OCI-LY7 (cell line): ENCODE data around the gene DGKB. TPM values are rescaled to one million over a fixed set of nuclear protein-coding genes. Genes with fewer than 3 reads are reported as not detected.

Source experiments
- BruUV-seq: library from RNA; stranded (reverse); fragments of 400-500 nt; replicated peaks from 2 replicates; lab custom pipeline; 2021; lab: Mats Ljungman, UMichigan
- CTCF ChIA-PET: fragments of 300-600 bp; sonication (Branson Sonifier 250); formaldehyde crosslinking; loops from one replicate; lab custom pipeline; 2022; ENCODE audit warnings: antibody characterized with exemption; ENCODE audit not compliant: unreplicated experiment; lab: Charles Lee
- POLR2A ChIA-PET: fragments of 300-600 bp; sonication (Branson Sonifier 250); formaldehyde crosslinking; loops from one replicate; lab custom pipeline; 2022; ENCODE audit warnings: antibody characterized with exemption; lab: Charles Lee
- DNase-seq: peaks from one replicate; pipeline ENCODE4 v3.0.0-alpha.2; 2015; ENCODE audit warnings: low spot score
- H2AFZ ChIP-seq: fragments of 200-600 bp; sonication (generic), shearing (Covaris generic); 2 replicates; pipeline ENCODE4 v1.6.1; 2014; ENCODE audit warnings: mild to moderate bottlenecking, antibody characterized with exemption, low read length, moderate library complexity
- H3K27ac ChIP-seq: fragments of 200-600 bp; sonication (generic); 2 replicates; pipeline ENCODE4 v1.5.1; 2014; ENCODE audit warnings: mixed run types, low read depth, mild to moderate bottlenecking, moderate library complexity, low read length, inconsistent platforms; ENCODE audit not compliant: poor library complexity, severe bottlenecking
- H3K36me3 ChIP-seq: fragments of 200-600 bp; sonication (generic); 2 replicates; pipeline ENCODE4 v1.6.1; 2014; ENCODE audit warnings: mild to moderate bottlenecking, antibody characterized with exemption, low read length, moderate library complexity, mixed read lengths; ENCODE audit not compliant: insufficient read depth
- H3K4me1 ChIP-seq: fragments of 200-600 bp; sonication (generic); 2 replicates; pipeline ENCODE4 v1.5.1; 2014; ENCODE audit warnings: mild to moderate bottlenecking, low read length; ENCODE audit not compliant: insufficient read depth, poor library complexity, severe bottlenecking
- H3K4me2 ChIP-seq: fragments of 200-600 bp; sonication (generic); 2 replicates; pipeline ENCODE4 v1.6.1; 2014; ENCODE audit warnings: mild to moderate bottlenecking, low read length
- H3K4me3 ChIP-seq: fragments of 200-600 bp; sonication (generic); 2 replicates; pipeline ENCODE4 v1.5.1; 2014; ENCODE audit warnings: mild to moderate bottlenecking, low read depth, low read length; ENCODE audit not compliant: poor library complexity, severe bottlenecking
- H3K79me2 ChIP-seq: fragments of 200-600 bp; sonication (generic); 2 replicates; pipeline ENCODE4 v1.6.1; 2016; ENCODE audit warnings: low read depth, mild to moderate bottlenecking, low read length, moderate library complexity, mixed read lengths; ENCODE audit not compliant: insufficient read depth
- H3K9me2 ChIP-seq: fragments of 200-600 bp; sonication (generic); 2 replicates; pipeline ENCODE4 v1.6.1; 2016; ENCODE audit warnings: mild to moderate bottlenecking, low read length, mixed read lengths; ENCODE audit not compliant: insufficient read depth
- H3K9me3 ChIP-seq: fragments of 200-600 bp; sonication (generic); 2 replicates; pipeline ENCODE4 v1.6.1; 2014; ENCODE audit warnings: mild to moderate bottlenecking, mixed run types, low read length, mixed read lengths
- H4K20me1 ChIP-seq: fragments of 200-600 bp; sonication (generic); 2 replicates; pipeline ENCODE4 v1.6.1; 2014; ENCODE audit warnings: mild to moderate bottlenecking, antibody characterized with exemption, low read length, moderate library complexity, mixed read lengths; ENCODE audit not compliant: insufficient read depth
- EZH2phosphoT487 ChIP-seq: fragments of 200-600 bp; sonication (generic); IDR thresholded peaks from 2 replicates; pipeline ENCODE4 v1.6.1; 2018; ENCODE audit warnings: low read depth, borderline replicate concordance, mild to moderate bottlenecking, mixed run types, antibody characterized with exemption, low read length, moderate library complexity, mixed read lengths
- intact Hi-C: fragments of 100-400 bp; cut with micrococcal nuclease; formaldehyde crosslinking; loops from one replicate; pipeline ENCODE4 v1.10.0; 2022; ENCODE audit not compliant: unreplicated experiment
- total RNA-seq, 2 experiments: library from RNA; depleted of rRNA in 1 of 2; stranded (reverse); fragments of >200 nt in 1 of 2; shearing (Covaris generic) in 1 of 2; gene quantifications; 2 replicates each; pipeline ENCODE4 v1.2.3, GENCODE V29; 2014 to 2022
- TF ChIP-seq, protein P1 (sequence below): fragments of 200-600 bp; sonication (generic); conservative IDR thresholded peaks from 2 replicates; pipeline ENCODE4 v1.5.1; 2014; ENCODE audit warnings: mild to moderate bottlenecking, antibody characterized with exemption, low read length, moderate library complexity, mixed read lengths

DGKB gene
- total RNA-seq, 2 experiments from 2014 or later, result not detected

DNA sequence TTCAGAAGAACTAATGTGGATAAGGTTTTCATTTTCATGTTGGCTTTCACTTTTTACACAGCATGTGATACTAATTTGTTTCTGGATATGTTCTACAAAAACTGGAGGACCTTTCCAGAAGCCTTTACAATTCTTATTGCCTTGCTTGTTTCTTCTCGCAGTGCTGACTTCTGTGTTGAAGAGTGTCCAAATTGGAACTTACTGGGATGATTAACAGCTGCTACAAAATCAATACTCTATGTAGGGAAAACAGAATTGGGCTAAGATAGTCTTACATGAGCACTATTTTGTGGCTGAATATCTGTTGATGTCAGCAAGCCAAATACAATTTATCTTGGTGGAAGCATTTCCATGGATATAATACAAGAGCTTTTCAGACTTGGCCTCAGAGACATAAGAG lies 351.2 kb downstream of the DGKB start:
- Histone ChIP-seq H3K27ac (no peak overlapping the region), H4K20me1 (no peaks in the 10 kb centered on the region), H3K9me2 (no peaks in the 10 kb centered on the region), H3K9me3 (no peaks in the 10 kb centered on the region), H3K4me1 (no peaks in the 10 kb centered on the region), H3K79me2 (no peaks in the 10 kb centered on the region), H3K4me2 (no peak overlapping the region), H3K36me3 (no peaks in the 10 kb centered on the region), H3K4me3 (no peak overlapping the region), H2AFZ (no peak overlapping the region)
- CTCF ChIA-PET, result no interaction called here
- no peak for TF ChIP-seq EZH2phosphoT487
- TF ChIP-seq, protein P1, sequence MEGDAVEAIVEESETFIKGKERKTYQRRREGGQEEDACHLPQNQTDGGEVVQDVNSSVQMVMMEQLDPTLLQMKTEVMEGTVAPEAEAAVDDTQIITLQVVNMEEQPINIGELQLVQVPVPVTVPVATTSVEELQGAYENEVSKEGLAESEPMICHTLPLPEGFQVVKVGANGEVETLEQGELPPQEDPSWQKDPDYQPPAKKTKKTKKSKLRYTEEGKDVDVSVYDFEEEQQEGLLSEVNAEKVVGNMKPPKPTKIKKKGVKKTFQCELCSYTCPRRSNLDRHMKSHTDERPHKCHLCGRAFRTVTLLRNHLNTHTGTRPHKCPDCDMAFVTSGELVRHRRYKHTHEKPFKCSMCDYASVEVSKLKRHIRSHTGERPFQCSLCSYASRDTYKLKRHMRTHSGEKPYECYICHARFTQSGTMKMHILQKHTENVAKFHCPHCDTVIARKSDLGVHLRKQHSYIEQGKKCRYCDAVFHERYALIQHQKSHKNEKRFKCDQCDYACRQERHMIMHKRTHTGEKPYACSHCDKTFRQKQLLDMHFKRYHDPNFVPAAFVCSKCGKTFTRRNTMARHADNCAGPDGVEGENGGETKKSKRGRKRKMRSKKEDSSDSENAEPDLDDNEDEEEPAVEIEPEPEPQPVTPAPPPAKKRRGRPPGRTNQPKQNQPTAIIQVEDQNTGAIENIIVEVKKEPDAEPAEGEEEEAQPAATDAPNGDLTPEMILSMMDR, result no peak
- intact Hi-C loops, result no loop called here
- no TSS peak for BruUV-seq
- POLR2A ChIA-PET, result no interaction called here
- no peak for DNase-seq

DNA sequence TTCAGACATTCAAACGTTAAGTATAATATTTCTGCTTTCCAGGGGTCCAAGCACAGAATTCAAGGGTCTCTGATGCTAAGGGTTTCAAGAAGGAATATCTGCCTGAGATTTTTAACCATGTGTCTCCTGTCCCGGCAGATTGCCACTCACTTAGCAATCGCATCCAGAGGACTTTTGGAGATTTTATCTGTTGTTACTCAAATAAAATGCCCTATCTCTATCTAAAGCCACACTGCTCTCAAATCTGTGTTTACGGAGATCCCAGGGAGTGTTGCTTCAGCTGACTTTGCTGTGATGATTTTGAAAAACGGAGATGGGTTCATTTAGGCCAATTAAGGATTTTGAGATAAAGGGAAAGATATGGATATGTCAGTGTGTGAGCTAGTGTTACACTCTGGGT lies 359.9 kb downstream of the DGKB start:
- Histone ChIP-seq H3K27ac (no peak overlapping the region), H3K4me3 (no peak overlapping the region), H3K4me1 (no peaks in the 10 kb centered on the region), H3K9me3 (no peaks in the 10 kb centered on the region), H4K20me1 (no peaks in the 10 kb centered on the region), H3K4me2 (no peak overlapping the region), H3K36me3 (no peaks in the 10 kb centered on the region), H3K9me2 (no peaks in the 10 kb centered on the region), H3K79me2 (no peaks in the 10 kb centered on the region), H2AFZ (no peak overlapping the region)
- no peak for DNase-seq
- intact Hi-C loops, result no loop called here
- no peak for TF ChIP-seq EZH2phosphoT487
- TF ChIP-seq, protein P1, result no peak
- POLR2A ChIA-PET, result no interaction called here
- CTCF ChIA-PET, result no interaction called here
- no TSS peak for BruUV-seq

DNA sequence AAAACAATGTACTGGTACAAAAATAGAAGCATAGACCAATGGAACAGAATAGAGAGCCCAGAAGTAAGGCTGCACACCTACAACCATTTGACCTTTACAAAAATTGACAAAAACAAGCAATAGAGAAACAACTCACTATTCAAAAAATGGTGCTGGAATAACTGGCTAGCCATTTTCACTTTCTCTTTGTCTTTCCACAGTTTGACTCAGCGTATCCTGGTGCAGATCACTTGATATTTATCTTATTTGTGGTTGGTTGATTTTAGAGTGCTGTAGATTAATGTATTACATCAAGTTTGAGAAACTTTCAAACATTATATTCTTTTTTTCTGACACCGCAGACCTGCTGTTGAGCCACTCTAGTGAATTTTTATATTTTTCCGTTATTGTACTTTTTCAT lies 381.4 kb downstream of the DGKB start:
- H3K4me3 ChIP-seq, result no peak overlapping the region
- no TSS peak for BruUV-seq
- CTCF ChIA-PET, result no interaction called here

More for the DNA sequence above, 381.4 kb downstream of the DGKB start:
- Histone ChIP-seq H3K4me2 (no peak overlapping the region), H3K9me3 (no peaks in the 10 kb centered on the region), H3K36me3 (no peaks in the 10 kb centered on the region), H4K20me1 (no peaks in the 10 kb centered on the region), H3K9me2 (no peaks in the 10 kb centered on the region), H3K27ac (no peak overlapping the region), H3K4me1 (no peaks in the 10 kb centered on the region), H2AFZ (no peak overlapping the region), H3K79me2 (no peaks in the 10 kb centered on the region)
- DNase-seq, result no peak
- POLR2A ChIA-PET, result no interaction called here
- no peak for TF ChIP-seq EZH2phosphoT487
- TF ChIP-seq, protein P1, result no peak
- intact Hi-C loops, result no loop called here
